IMR-90 (cell line): ENCODE data around the gene OPTN. TPM values are rescaled to one million over a fixed set of nuclear protein-coding genes. Genes with fewer than 3 reads are reported as not detected.

Experiments
- ATAC-seq: fragments of 200-7000 bp; cut with Tn5 transposase; 2 replicates; pipeline ENCODE4 v1.9.1; 2020; ENCODE audit warnings: low read depth, mild to moderate bottlenecking, moderate library complexity
- BruUV-seq: library from RNA; stranded (reverse); fragments of 400-500 nt; replicated peaks from 2 replicates; lab custom pipeline; 2021; lab: Mats Ljungman, UMichigan
- CTCF ChIA-PET: fragments of 300-600 bp; formaldehyde crosslinking; extraction: SDS; loops from one replicate; lab custom pipeline; 2021; ENCODE audit warnings: antibody characterized with exemption; lab: Yijun Ruan, JAX
- POLR2A ChIA-PET: fragments of 300-600 bp; sonication (Branson Sonifier 250); formaldehyde crosslinking; loops from one replicate; lab custom pipeline; 2022; ENCODE audit warnings: antibody characterized with exemption; ENCODE audit not compliant: unreplicated experiment; lab: Charles Lee
- DNase-seq: peaks from one replicate; pipeline ENCODE4 v3.0.0; 2013
- H2AFZ ChIP-seq: replicated peaks from 2 replicates; pipeline ENCODE3; 2013; ENCODE audit warnings: low read length, mild to moderate bottlenecking; ENCODE audit not compliant: poor library complexity
- H2AK5ac ChIP-seq: 2 replicates; pipeline ENCODE4 v1.6.1; 2013; ENCODE audit warnings: low read depth, low read length, inconsistent platforms
- H2AK9ac ChIP-seq: replicated peaks from 2 replicates; pipeline ENCODE3; 2013; ENCODE audit warnings: mild to moderate bottlenecking, low read depth, low read length, moderate library complexity; ENCODE audit not compliant: poor library complexity
- H2BK120ac ChIP-seq: 2 replicates; pipeline ENCODE4 v1.6.1; 2013; ENCODE audit warnings: low read depth, low read length, inconsistent platforms
- H2BK15ac ChIP-seq: 3 replicates; pipeline ENCODE4 v1.6.1; 2013; ENCODE audit warnings: low read depth, low read length, inconsistent platforms
- H2BK20ac ChIP-seq: 2 replicates; pipeline ENCODE4 v1.6.1; 2013; ENCODE audit warnings: low read depth, mild to moderate bottlenecking, inconsistent platforms, low read length, moderate library complexity
- H2BK5ac ChIP-seq: 2 replicates; pipeline ENCODE4 v1.6.1; 2013; ENCODE audit warnings: mild to moderate bottlenecking, low read depth, low read length, inconsistent platforms; ENCODE audit not compliant: poor library complexity, severe bottlenecking
- H3K14ac ChIP-seq: replicated peaks from 2 replicates; pipeline ENCODE4 v1.6.1; 2013; ENCODE audit warnings: low read depth, low read length, inconsistent platforms
- H3K18ac ChIP-seq: 2 replicates; pipeline ENCODE4 v1.6.1; 2013; ENCODE audit warnings: low read depth, low read length, control low read depth
- H3K23ac ChIP-seq: 2 replicates; pipeline ENCODE4 v1.6.1; 2013; ENCODE audit warnings: low read depth, low read length, inconsistent platforms
- H3K27ac ChIP-seq: 2 replicates; pipeline ENCODE4 v1.5.1; 2013; ENCODE audit warnings: mild to moderate bottlenecking, control low read depth, low read length; ENCODE audit not compliant: insufficient read depth
- H3K27me3 ChIP-seq: 2 replicates; pipeline ENCODE4 v1.6.1; 2013; ENCODE audit warnings: low read length; ENCODE audit not compliant: control insufficient read depth, insufficient read depth
- H3K36me3 ChIP-seq: 2 replicates; pipeline ENCODE4 v1.6.1; 2013; ENCODE audit warnings: low read length, mixed read lengths; ENCODE audit not compliant: control insufficient read depth, insufficient read depth
- H3K4ac ChIP-seq: 2 replicates; pipeline ENCODE4 v1.6.1; 2013; ENCODE audit warnings: low read depth, low read length, inconsistent platforms
- H3K4me1 ChIP-seq: 2 replicates; pipeline ENCODE4 v1.6.1; 2013; ENCODE audit warnings: low read length, mixed read lengths; ENCODE audit not compliant: control insufficient read depth, insufficient read depth
- H3K4me2 ChIP-seq: 2 replicates; pipeline ENCODE4 v1.6.1; 2013; ENCODE audit warnings: low read depth, mild to moderate bottlenecking, control low read depth, low read length, moderate library complexity
- H3K4me3 ChIP-seq: 2 replicates; pipeline ENCODE4 v1.5.1; 2013; ENCODE audit warnings: low read depth, mild to moderate bottlenecking, control low read depth, low read length, moderate library complexity; ENCODE audit not compliant: insufficient read depth
- H3K56ac ChIP-seq: 2 replicates; pipeline ENCODE4 v1.6.1; 2013; ENCODE audit warnings: low read length, inconsistent platforms; ENCODE audit not compliant: insufficient read depth; ENCODE audit errors: extremely low read depth
- H3K79me1 ChIP-seq, 2 experiments: 2 replicates each; pipeline ENCODE4 v1.6.1; 2013; ENCODE audit warnings: low read length in 2 of 2, inconsistent platforms in 1 of 2, low read depth in 1 of 2
- H3K9ac ChIP-seq: 2 replicates; pipeline ENCODE4 v1.6.1; 2013; ENCODE audit warnings: low read depth, low read length, control low read depth
- H3K9me1 ChIP-seq: 2 replicates; pipeline ENCODE4 v1.6.1; 2013; ENCODE audit warnings: low read length, inconsistent platforms; ENCODE audit not compliant: insufficient read depth
- H3K9me3 ChIP-seq: 2 replicates; pipeline ENCODE4 v1.6.1; 2013; ENCODE audit warnings: low read length; ENCODE audit not compliant: control insufficient read depth, insufficient read depth
- H4K20me1 ChIP-seq: 2 replicates; pipeline ENCODE4 v1.6.1; 2013; ENCODE audit warnings: low read length, inconsistent platforms; ENCODE audit not compliant: insufficient read depth
- H4K5ac ChIP-seq: 2 replicates; pipeline ENCODE4 v1.6.1; 2013; ENCODE audit warnings: mild to moderate bottlenecking, low read depth, low read length, control low read depth
- H4K8ac ChIP-seq, 2 experiments: 2 replicates each; pipeline ENCODE4 v1.6.1; 2013; ENCODE audit warnings: low read depth in 2 of 2, low read length in 2 of 2, control low read depth in 1 of 2, inconsistent platforms in 1 of 2
- H4K91ac ChIP-seq: 2 replicates; pipeline ENCODE4 v1.6.1; 2013; ENCODE audit warnings: low read depth, low read length, inconsistent platforms; ENCODE audit not compliant: insufficient read depth
- BHLHE40 ChIP-seq: fragments of 150-350 bp; IDR thresholded peaks from 2 replicates; pipeline ENCODE4 v1.6.1; 2016; ENCODE audit warnings: mild to moderate bottlenecking, low read depth, low read length
- CHD1 ChIP-seq: IDR thresholded peaks from 2 replicates; pipeline ENCODE4 v1.6.1; 2012; ENCODE audit warnings: low read depth, low read length, improper control_type of control experiment
- FOS ChIP-seq: fragments of 150-350 bp; IDR thresholded peaks from 2 replicates; pipeline ENCODE4 v1.6.1; 2016; ENCODE audit warnings: low read depth, low read length
- MAFK ChIP-seq: IDR thresholded peaks from 2 replicates; pipeline ENCODE4 v1.6.1; 2012; ENCODE audit warnings: low read depth, low read length, improper control_type of control experiment
- MXI1 ChIP-seq: IDR thresholded peaks from 2 replicates; pipeline ENCODE4 v1.6.1; 2012; ENCODE audit warnings: low read depth, mild to moderate bottlenecking, low read length, moderate library complexity, borderline replicate concordance
- NFE2L2 ChIP-seq: fragments of 150-350 bp; IDR thresholded peaks from 2 replicates; pipeline ENCODE4 v1.6.1; 2016; ENCODE audit warnings: low read depth, mild to moderate bottlenecking, low read length
- POLR2A ChIP-seq: IDR thresholded peaks from 2 replicates; pipeline ENCODE4 v1.6.1; 2012; ENCODE audit warnings: mild to moderate bottlenecking, low read depth, low read length
- RAD21 ChIP-seq: IDR thresholded peaks from 2 replicates; pipeline ENCODE4 v1.6.1; 2012; ENCODE audit warnings: low read length, improper control_type of control experiment
- RCOR1 ChIP-seq: IDR thresholded peaks from 2 replicates; pipeline ENCODE4 v1.6.1; 2012; ENCODE audit warnings: mild to moderate bottlenecking, low read length, improper control_type of control experiment; ENCODE audit not compliant: insufficient replicate concordance
- RFX5 ChIP-seq: IDR thresholded peaks from 2 replicates; pipeline ENCODE4 v1.8.0; 2012; ENCODE audit warnings: low read depth, mild to moderate bottlenecking, low read length, moderate library complexity
- SMC3 ChIP-seq: fragments of 150-350 bp; IDR thresholded peaks from 2 replicates; pipeline ENCODE4 v1.6.1; 2016; ENCODE audit warnings: low read depth, mild to moderate bottlenecking, antibody characterized with exemption, low read length, moderate library complexity
- WGBS, 2 experiments: methylation state at CpG; one replicate each; pipeline versions ENCODE4 v1.1.5 to v1.1.7; 2013; ENCODE audit warnings: missing lambda C conversion rate in 2 of 2; ENCODE audit not compliant: insufficient read length in 1 of 2; ENCODE audit errors: extremely low coverage in 2 of 2; 5-methylcytosine and 5-hydroxymethylcytosine counted together
- dilution Hi-C: fragments of 300-500 bp; cut with HindIII; formaldehyde crosslinking; loops from one replicate; pipeline ENCODE4 v1.14.3; 2018; ENCODE audit warnings: low sequenced_read_pairs; ENCODE audit not compliant: unreplicated experiment
- in situ Hi-C: fragments of 300-500 bp; cut with MboI; formaldehyde crosslinking; loops from 3 replicates; pipeline ENCODE4 v1.14.3; 2019; ENCODE audit warnings: low sequenced_read_pairs, inconsistent platforms, mixed read lengths
- intact Hi-C: fragments of 100-400 bp; cut with micrococcal nuclease; formaldehyde crosslinking; loops from 2 replicates; pipeline ENCODE4 v1.10.0; 2022
- polyA plus RNA-seq, 3 experiments: library from polyadenylated mRNA; depleted of rRNA; stranded (reverse); fragments of >200 nt; gene quantifications; 2 replicates each; pipeline ENCODE4 v1.2.3, GENCODE V29; 2012; ENCODE audit warnings: low replicate concordance in 1 of 3
- total RNA-seq: library from RNA; depleted of rRNA; stranded (reverse); fragments of >200 nt; gene quantifications from 2 replicates; pipeline ENCODE4 v1.2.3, GENCODE V29; 2012
- TF ChIP-seq, protein P1 (sequence below): fragments of 150-350 bp; IDR thresholded peaks from 2 replicates; pipeline ENCODE4 v1.6.1; 2016; ENCODE audit warnings: low read depth, mild to moderate bottlenecking, low read length, moderate library complexity, borderline replicate concordance
- TF ChIP-seq, protein P2 (sequence below): conservative IDR thresholded peaks from 2 replicates; pipeline ENCODE4 v1.5.1; 2012; ENCODE audit warnings: mild to moderate bottlenecking, low read depth, low read length, improper control_type of control experiment

Gene OPTN
- total and polyA plus RNA-seq, 2 of the 4 experiments (the other 2 are of a cell fraction) = 34.8 to 41.4 TPM

DNA sequence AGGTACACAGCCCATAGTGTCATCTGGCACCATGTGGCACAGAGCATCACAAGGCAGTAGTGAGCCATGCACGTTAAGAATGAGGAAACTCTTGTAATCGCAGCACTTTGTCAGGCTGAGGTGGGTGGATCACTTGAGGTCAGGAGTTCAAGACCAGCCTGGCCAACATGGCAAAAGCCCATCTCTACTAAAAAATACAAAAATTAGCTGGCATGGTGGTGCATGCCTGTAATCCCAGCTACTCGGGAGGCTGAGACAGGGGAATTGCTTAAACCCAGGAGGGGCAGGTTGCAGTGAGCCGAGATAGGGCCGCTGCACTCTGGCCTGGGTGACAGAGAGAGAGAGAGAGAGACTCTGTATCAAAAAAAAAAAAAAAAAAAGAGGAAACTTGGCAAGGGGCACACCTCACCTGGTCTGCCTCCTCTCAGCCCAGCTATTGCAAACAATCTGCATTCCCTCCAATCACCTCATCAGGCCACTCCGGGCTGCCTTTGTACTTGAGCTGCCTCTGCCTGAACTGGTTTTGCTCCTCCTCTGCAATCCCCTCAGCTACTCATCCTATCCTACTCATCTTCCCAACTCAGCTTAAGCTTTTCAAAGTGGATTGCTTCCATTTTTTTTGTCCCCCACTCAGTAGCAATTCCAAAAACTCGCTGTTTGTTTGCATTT lies 46.0 kb upstream of the OPTN start:
- no peak overlapping the region for H3K9ac ChIP-seq
- 0 out of 2 replicates have a peak, but pooled peaks cover 2% of the 10 kb centered on the region for H3K9me1 ChIP-seq
- no peak overlapping the region for H3K14ac ChIP-seq
- H3K36me3 ChIP-seq = no peaks in the 10 kb centered on the region
- H3K4me3 ChIP-seq = no peak overlapping the region
- no peak overlapping the region for H2AK5ac ChIP-seq
- no TSS peak for BruUV-seq
- no peaks in the 10 kb centered on the region for H3K4me1 ChIP-seq
- H4K8ac ChIP-seq = no peak overlapping the region
- H4K91ac ChIP-seq = no peak overlapping the region
- no peaks in the 10 kb centered on the region for H3K9me3 ChIP-seq
- H2BK20ac ChIP-seq = no peak overlapping the region
- ATAC-seq (no peak), DNase-seq (no peak)
- TF ChIP-seq, protein P1, sequence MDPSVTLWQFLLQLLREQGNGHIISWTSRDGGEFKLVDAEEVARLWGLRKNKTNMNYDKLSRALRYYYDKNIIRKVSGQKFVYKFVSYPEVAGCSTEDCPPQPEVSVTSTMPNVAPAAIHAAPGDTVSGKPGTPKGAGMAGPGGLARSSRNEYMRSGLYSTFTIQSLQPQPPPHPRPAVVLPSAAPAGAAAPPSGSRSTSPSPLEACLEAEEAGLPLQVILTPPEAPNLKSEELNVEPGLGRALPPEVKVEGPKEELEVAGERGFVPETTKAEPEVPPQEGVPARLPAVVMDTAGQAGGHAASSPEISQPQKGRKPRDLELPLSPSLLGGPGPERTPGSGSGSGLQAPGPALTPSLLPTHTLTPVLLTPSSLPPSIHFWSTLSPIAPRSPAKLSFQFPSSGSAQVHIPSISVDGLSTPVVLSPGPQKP = no peak
- TF ChIP-seq RAD21 (no peak), POLR2A (no peak), MAFK (no peak), BHLHE40 (no peak), NFE2L2 (no peak), RFX5 (no peak), RCOR1 (no peak), CHD1 (no peak), MXI1 (no peak), SMC3 (no peak), FOS (no peak)
- TF ChIP-seq, protein P2, sequence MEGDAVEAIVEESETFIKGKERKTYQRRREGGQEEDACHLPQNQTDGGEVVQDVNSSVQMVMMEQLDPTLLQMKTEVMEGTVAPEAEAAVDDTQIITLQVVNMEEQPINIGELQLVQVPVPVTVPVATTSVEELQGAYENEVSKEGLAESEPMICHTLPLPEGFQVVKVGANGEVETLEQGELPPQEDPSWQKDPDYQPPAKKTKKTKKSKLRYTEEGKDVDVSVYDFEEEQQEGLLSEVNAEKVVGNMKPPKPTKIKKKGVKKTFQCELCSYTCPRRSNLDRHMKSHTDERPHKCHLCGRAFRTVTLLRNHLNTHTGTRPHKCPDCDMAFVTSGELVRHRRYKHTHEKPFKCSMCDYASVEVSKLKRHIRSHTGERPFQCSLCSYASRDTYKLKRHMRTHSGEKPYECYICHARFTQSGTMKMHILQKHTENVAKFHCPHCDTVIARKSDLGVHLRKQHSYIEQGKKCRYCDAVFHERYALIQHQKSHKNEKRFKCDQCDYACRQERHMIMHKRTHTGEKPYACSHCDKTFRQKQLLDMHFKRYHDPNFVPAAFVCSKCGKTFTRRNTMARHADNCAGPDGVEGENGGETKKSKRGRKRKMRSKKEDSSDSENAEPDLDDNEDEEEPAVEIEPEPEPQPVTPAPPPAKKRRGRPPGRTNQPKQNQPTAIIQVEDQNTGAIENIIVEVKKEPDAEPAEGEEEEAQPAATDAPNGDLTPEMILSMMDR = no peak
- H2AFZ ChIP-seq = no peak overlapping the region
- H2BK5ac ChIP-seq = no peak overlapping the region
- dilution Hi-C loops (no loop called here), intact Hi-C loops (no loop called here), in situ Hi-C loops (loop anchor here (25.0 kb wide), 2 partner anchors 342 to 792 kb away; no protein-coding TSS in a partner anchor)
- H3K4ac ChIP-seq = no peak overlapping the region
- peaks cover 21% of the 10 kb centered on the region for H3K27me3 ChIP-seq
- H2BK120ac ChIP-seq = no peak overlapping the region
- WGBS, 2 experiments = 45% methylated on average over 2 of the region's 7 CpGs; no CpG with 5 or more reads in 1 of the 2 experiments
- ChIA-PET POLR2A (no interaction called here), CTCF (interaction anchor here (0.6 kb wide), 1 partner anchor 16 kb away, joined by 5 read pairs; no protein-coding TSS in a partner anchor)
- H2AK9ac ChIP-seq = no peak overlapping the region
- no peaks in the 10 kb centered on the region for H3K79me1 ChIP-seq
- no peak overlapping the region for H3K27ac ChIP-seq
- no peak overlapping the region for H3K56ac ChIP-seq
- H3K18ac ChIP-seq = no peak overlapping the region
- H2BK15ac ChIP-seq = no peak overlapping the region
- H4K5ac ChIP-seq = no peak overlapping the region
- no peak overlapping the region for H3K23ac ChIP-seq
- no peak overlapping the region for H3K4me2 ChIP-seq
- H4K20me1 ChIP-seq = no peaks in the 10 kb centered on the region
